ENCODE measurements around the gene DNAJC4. TPM values are rescaled to one million over a fixed set of nuclear protein-coding genes. Genes with fewer than 3 reads are reported as not detected.
A peak's percentile ranks its signal among the peaks of the same experiment; 100 is the strongest.

Gene DNAJC4
- total RNA-seq, 1 experiment from 2014 or later, result 24.2 TPM

GRCh38 chr11:64229090-64229743 is 1.1 kb upstream of the DNAJC4 start:
- no peaks in the 10 kb centered on the region for H3K9me3 ChIP-seq (ENCODE audit: control insufficient read depth, low read depth, low read length)
- no peak overlapping the region for H4K5ac ChIP-seq (ENCODE audit: insufficient read length, low read depth, low read length)
- no peak overlapping the region for H2AFZ ChIP-seq (ENCODE audit: low read length)
- Mint-ChIP-seq H3K9me3 (no peaks in the 10 kb centered on the region), H3K27me3 (ENCODE audit: low read depth) (peaks cover 20% of the 10 kb centered on the region), H3K27ac (no peak overlapping the region; a peak in 2 of 7 replicates), H3K36me3 (ENCODE audit: insufficient read depth in 1 of 3, low read depth in 3 of 3) (peaks cover 0 to 4% (median 3%) of the 10 kb centered on the region in 3 experiments; a peak in 3 of 7 replicates), H3K4me1 (peaks cover 26 to 39% of the 10 kb centered on the region in 2 experiments), H3K4me3 (peak overlapping the region; percentile 74 to 91; a peak in 4 of 5 replicates)
- no peak overlapping the region for H3K27ac ChIP-seq (ENCODE audit: insufficient read length, low read depth, low read length)
- no peak overlapping the region for H3K23ac ChIP-seq (ENCODE audit: insufficient read length, low read depth, low read length)
- H4K20me1 ChIP-seq (ENCODE audit: control insufficient read depth, insufficient read depth, insufficient read length), result no peaks in the 10 kb centered on the region
- no peak for DNase-seq
- TF ChIP-seq CTCF (conservative IDR thresholded peaks at IDR 0.05), result no peak
- H3K9ac ChIP-seq (ENCODE audit: extremely low read depth, insufficient read length, low read length), result no peak overlapping the region
- H2BK15ac ChIP-seq (ENCODE audit: low read depth, low read length), result no peak overlapping the region
- H2BK120ac ChIP-seq (ENCODE audit: low read depth, low read length, poor library complexity, severe bottlenecking), result no peak overlapping the region
- no CpG with 5 or more reads among the region's 12 CpGs for WGBS (ENCODE audit: extremely low coverage, insufficient read length, low lambda C conversion rate)
- H3K23me2 ChIP-seq (ENCODE audit: insufficient read length, low read depth, low read length, poor library complexity, severe bottlenecking), result peaks cover 35% of the 10 kb centered on the region
- H3K18ac ChIP-seq (ENCODE audit: insufficient read length, low read depth, low read length), result no peak overlapping the region
- H3K27me3 ChIP-seq (ENCODE audit: insufficient read depth, low read length), result no peaks in the 10 kb centered on the region; the same call in 1 of the 2 replicates
- H3K56ac ChIP-seq (ENCODE audit: insufficient read length, low read depth, low read length), result no peak overlapping the region
- H3K4ac ChIP-seq (ENCODE audit: low read depth, low read length), result no peak overlapping the region
- no peak overlapping the region for H2BK12ac ChIP-seq (ENCODE audit: insufficient read length, low read depth, low read length)
- peak overlapping the region; percentile 94 for H3K4me2 ChIP-seq (ENCODE audit: insufficient read depth, insufficient read length, low read length)
- H2AK5ac ChIP-seq (ENCODE audit: insufficient read length, low read length), result no peak overlapping the region
- no peak overlapping the region for H2BK5ac ChIP-seq (ENCODE audit: insufficient read length, low read length)
- no peak overlapping the region for H4K91ac ChIP-seq (ENCODE audit: insufficient read length, low read depth, low read length)
- no peaks in the 10 kb centered on the region for H3K79me1 ChIP-seq (ENCODE audit: insufficient read depth, low read depth, low read length, poor library complexity, severe bottlenecking)
- H3K14ac ChIP-seq (ENCODE audit: insufficient read depth, low read length), result no peak overlapping the region
- no peak overlapping the region for H3T11ph ChIP-seq (ENCODE audit: low read length)
- no peak overlapping the region for H2BK20ac ChIP-seq (ENCODE audit: low read depth, low read length, poor library complexity, severe bottlenecking)
- no peaks in the 10 kb centered on the region for H3K79me2 ChIP-seq (ENCODE audit: insufficient read depth, low read length)
- H3K4me1 ChIP-seq (ENCODE audit: insufficient read depth, low read length), result 0 out of 2 replicates have a peak, but pooled peaks cover 3% of the 10 kb centered on the region
- no peak overlapping the region for H4K8ac ChIP-seq (replicated peaks; ENCODE audit: insufficient read length, low read depth, low read length)

Measured in H9 (cell line).